Mesothelial cell of epicardium (in vitro differentiated cells): Measurements from ENCODE around the gene FSTL1. TPM values are rescaled to one million over a fixed set of nuclear protein-coding genes. Genes with fewer than 3 reads are reported as not detected.

Experiments used
- DNase-seq, 2 experiments: peaks; one replicate each; pipeline ENCODE4 v3.0.0; 2021; ENCODE audit warnings: low spot score in 2 of 2; ENCODE audit not compliant: unreplicated experiment in 2 of 2
- H3K27ac Mint-ChIP-seq: 2 replicates; pipeline ENCODE4 v1.8.0; 2021; ENCODE audit warnings: mixed read lengths
- H3K27me3 Mint-ChIP-seq: 2 replicates; pipeline ENCODE4 v1.8.0; 2021; ENCODE audit warnings: low read depth, mixed read lengths
- H3K36me3 Mint-ChIP-seq: 2 replicates; pipeline ENCODE4 v1.8.0; 2021; ENCODE audit warnings: mixed read lengths
- H3K4me1 Mint-ChIP-seq: 2 replicates; pipeline ENCODE4 v1.8.0; 2021; ENCODE audit warnings: mixed read lengths
- H3K4me3 Mint-ChIP-seq: 2 replicates; pipeline ENCODE4 v1.8.0; 2021; ENCODE audit warnings: mild to moderate bottlenecking, moderate library complexity, mixed read lengths
- H3K9me3 Mint-ChIP-seq: 2 replicates; pipeline ENCODE4 v1.8.0; 2021; ENCODE audit warnings: mixed read lengths
- CTCF ChIP-seq: fragments of 200-600 bp; sonication (generic); IDR thresholded peaks from one replicate; pipeline ENCODE4 v1.5.0; 2021; ENCODE audit warnings: antibody characterized with exemption; ENCODE audit not compliant: unreplicated experiment
- total RNA-seq: library from RNA; stranded (reverse); gene quantifications from 3 replicates; pipeline ENCODE4 v1.2.1, GENCODE V29; 2021

The FSTL1 gene
- total RNA-seq, 1 donor from 2014 or later, result 734 TPM

GRCh38 chr3:120495809-120496208 is 45.0 kb upstream of the FSTL1 start:
- Mint-ChIP-seq H3K27me3 (no peaks in the 10 kb centered on the region), H3K27ac (no peak overlapping the region), H3K36me3 (no peaks in the 10 kb centered on the region), H3K9me3 (peaks cover 17% of the 10 kb centered on the region), H3K4me1 (peaks cover 35% of the 10 kb centered on the region), H3K4me3 (no peak overlapping the region)
- no peak for TF ChIP-seq CTCF
- no peak for DNase-seq

GRCh38 chr3:120492103-120492502 is 41.3 kb upstream of the FSTL1 start:
- H3K27ac Mint-ChIP-seq, result no peak overlapping the region
- peaks cover 1% of the 10 kb centered on the region for H3K27me3 Mint-ChIP-seq
- no peaks in the 10 kb centered on the region for H3K36me3 Mint-ChIP-seq
- H3K9me3 Mint-ChIP-seq, result peaks cover 29% of the 10 kb centered on the region
- DNase-seq, result no peak
- no peak overlapping the region for H3K4me3 Mint-ChIP-seq
- TF ChIP-seq CTCF, result no peak
- H3K4me1 Mint-ChIP-seq, result peaks cover 11% of the 10 kb centered on the region

GRCh38 chr3:120489421-120489820 is 38.6 kb upstream of the FSTL1 start:
- H3K9me3 Mint-ChIP-seq, result peaks cover 34% of the 10 kb centered on the region

GRCh38 chr3:120488296-120488695 is 37.5 kb upstream of the FSTL1 start:
- H3K27me3 Mint-ChIP-seq, result peaks cover 1% of the 10 kb centered on the region
- peaks cover 24% of the 10 kb centered on the region for H3K9me3 Mint-ChIP-seq
- H3K27ac Mint-ChIP-seq, result no peak overlapping the region
- peaks cover 16% of the 10 kb centered on the region for H3K4me1 Mint-ChIP-seq
- no peak for TF ChIP-seq CTCF
- no peak for DNase-seq
- no peaks in the 10 kb centered on the region for H3K36me3 Mint-ChIP-seq
- H3K4me3 Mint-ChIP-seq, result no peak overlapping the region

More at GRCh38 chr3:120489421-120489820, 38.6 kb upstream of the FSTL1 start:
- peaks cover 8% of the 10 kb centered on the region for H3K4me1 Mint-ChIP-seq
- no peak overlapping the region for H3K4me3 Mint-ChIP-seq
- no peaks in the 10 kb centered on the region for H3K36me3 Mint-ChIP-seq
- no peak for DNase-seq
- no peak overlapping the region for H3K27ac Mint-ChIP-seq
- no peak for TF ChIP-seq CTCF
- H3K27me3 Mint-ChIP-seq, result peaks cover 1% of the 10 kb centered on the region

GRCh38 chr3:120487191-120487650 is 36.4 kb upstream of the FSTL1 start:
- no peaks in the 10 kb centered on the region for H3K36me3 Mint-ChIP-seq
- H3K27me3 Mint-ChIP-seq, result peaks cover 1% of the 10 kb centered on the region
- no peak for TF ChIP-seq CTCF
- H3K27ac Mint-ChIP-seq, result no peak overlapping the region
- no peak for DNase-seq
- H3K4me3 Mint-ChIP-seq, result no peak overlapping the region
- H3K4me1 Mint-ChIP-seq, result peaks cover 16% of the 10 kb centered on the region
- H3K9me3 Mint-ChIP-seq, result peaks cover 23% of the 10 kb centered on the region

GRCh38 chr3:120481081-120481480 is 30.3 kb upstream of the FSTL1 start:
- H3K4me1 Mint-ChIP-seq, result peaks cover 15% of the 10 kb centered on the region
- H3K4me3 Mint-ChIP-seq, result no peak overlapping the region
- no peaks in the 10 kb centered on the region for H3K27me3 Mint-ChIP-seq
- no peak for TF ChIP-seq CTCF
- H3K36me3 Mint-ChIP-seq, result no peaks in the 10 kb centered on the region
- no peak for DNase-seq
- H3K27ac Mint-ChIP-seq, result no peak overlapping the region
- H3K9me3 Mint-ChIP-seq, result no peaks in the 10 kb centered on the region
